Thyroid gland (tissue), 4 donors: ENCODE data around the gene GMEB2.
A peak's percentile ranks its signal among the peaks of the same experiment; 100 is the strongest.

Experiments used
- CTCF ChIP-seq, 6 experiments: fragments of 200-600 bp in 3 of 6; fragments of 450-650 bp in 3 of 6; sonication (generic) in 3 of 6; IDR thresholded peaks; one replicate each; pipeline ENCODE4 v1.5.1; 2016 to 2019; ENCODE audit warnings: antibody characterized with exemption in 6 of 6, mild to moderate bottlenecking in 2 of 6, inconsistent platforms in 1 of 6, moderate library complexity in 1 of 6
- POLR2A ChIP-seq, 2 donors: fragments of 450-650 bp; IDR thresholded peaks; one replicate each; pipeline ENCODE4 v1.6.1; 2017; ENCODE audit warnings: antibody characterized with exemption in 2 of 2, mild to moderate bottlenecking in 2 of 2, moderate library complexity in 1 of 2

GRCh38 chr20:63580796-63581461, 46.0 kb downstream of the GMEB2 start:
- no peak for TF ChIP-seq POLR2A (IDR thresholded peaks at IDR 0.05)
- peak in 5 of 6 experiments; percentile 21 to 71 (median 62) for TF ChIP-seq CTCF (IDR thresholded peaks at IDR 0.05)
